ENCODE data around the gene SDR39U1.
"Not testable (repeated sequence)": the region's sequence is repeated elsewhere in the genome, so short reads cannot be mapped to it uniquely, and the experiment has no call there.

The SDR39U1 gene

GRCh38 chr14:24442240-24443052 is at the start of gene SDR39U1:
Gene SDR39U1, minus strand, starts transcription at chr14:24442776. Its CDS starts 7 bp downstream, at chr14:24442769.
- peak; percentile 95 for DNase-seq

GRCh38 chr14:24491586-24492408 is 49.2 kb upstream of the SDR39U1 start:
- not testable (repeated sequence) for DNase-seq

GRCh38 chr14:24483604-24484252 is 41.2 kb upstream of the SDR39U1 start:
- peak; percentile 59 for DNase-seq

- not testable (repeated sequence) for DNase-seq
These were observed 40.2 kb upstream of the SDR39U1 start for GRCh38 chr14:24482699-24483303.

- DNase-seq, result no peak
These were observed 39.2 kb upstream of the SDR39U1 start for GRCh38 chr14:24481622-24482324.

GRCh38 chr14:24479999-24480398 is 37.4 kb upstream of the SDR39U1 start:
- not testable (repeated sequence) for DNase-seq

GRCh38 chr14:24475261-24475660 is 32.7 kb upstream of the SDR39U1 start:
- DNase-seq, result peak; percentile 32

- DNase-seq, result no peak
These were observed 30.6 kb upstream of the SDR39U1 start for GRCh38 chr14:24473211-24473610.

- DNase-seq, result not testable (repeated sequence)
These were observed 27.9 kb upstream of the SDR39U1 start for GRCh38 chr14:24470450-24470849.

- no peak for DNase-seq
These were observed 23.2 kb upstream of the SDR39U1 start for GRCh38 chr14:24465805-24466204.

- DNase-seq, result no peak
These were observed 22.8 kb upstream of the SDR39U1 start for GRCh38 chr14:24465368-24465767.

- DNase-seq, result no peak
These were observed 21.6 kb upstream of the SDR39U1 start for GRCh38 chr14:24463884-24464785.

- DNase-seq, result no peak
These were observed 20.7 kb upstream of the SDR39U1 start for GRCh38 chr14:24463017-24463883.

GRCh38 chr14:24461336-24461735 is 18.8 kb upstream of the SDR39U1 start:
- no peak for DNase-seq

GRCh38 chr14:24459331-24459730 is 16.8 kb upstream of the SDR39U1 start:
- no peak for DNase-seq

GRCh38 chr14:24458736-24459135 is 16.2 kb upstream of the SDR39U1 start:
- DNase-seq, result no peak

GRCh38 chr14:24456980-24457379 is 14.4 kb upstream of the SDR39U1 start:
- no peak for DNase-seq

- not testable (repeated sequence) for DNase-seq
These were observed 8.3 kb upstream of the SDR39U1 start for GRCh38 chr14:24450828-24451227.

GRCh38 chr14:24443053-24443665 is 583 bp upstream of the SDR39U1 start:
- no peak for DNase-seq

- DNase-seq, result no peak
These were observed 704 bp downstream of the SDR39U1 start for GRCh38 chr14:24441904-24442239.

Measured in KG1 (cell line).